H1 (cell line): ENCODE results near the gene GPC3. TPM values are rescaled to one million over a fixed set of nuclear protein-coding genes. Genes with fewer than 3 reads are reported as not detected.

Source experiments
- RFX5 ChIP-seq: IDR thresholded peaks from 2 replicates; pipeline ENCODE4 v1.6.1; 2011; ENCODE audit warnings: low read depth, low read length, improper control_type of control experiment, borderline replicate concordance
- SIN3A ChIP-seq, 2 experiments: IDR thresholded peaks in 1 of 2; conservative IDR thresholded peaks in 1 of 2; 2 replicates each; pipeline ENCODE4 v1.6.1; 2011 to 2012; ENCODE audit warnings: low read length in 2 of 2, improper control_type of control experiment in 1 of 2, low read depth in 1 of 2, mild to moderate bottlenecking in 1 of 2
- SP4 ChIP-seq: IDR thresholded peaks from 2 replicates; pipeline ENCODE4 v1.6.1; 2012; ENCODE audit warnings: low read length, inconsistent platforms
- SRF ChIP-seq: IDR thresholded peaks from 2 replicates; pipeline ENCODE4 v1.6.1; 2011; ENCODE audit warnings: mild to moderate bottlenecking, low read depth, low read length, moderate library complexity
- polyA plus RNA-seq, 7 experiments: library from polyadenylated mRNA; depleted of rRNA in 3 of 7; stranded (reverse) in 5 of 7; unstranded in 2 of 7; fragments of >200 nt in 5 of 7; fragments of 200-250 nt in 2 of 7; gene quantifications; 1 replicate in 5 of 7; 2 replicates in 1 of 7; 4 replicates in 1 of 7; pipeline versions ENCODE4 v1.2.1 to v1.2.3, GENCODE V29; 2011 to 2013; ENCODE audit warnings: missing spikeins in 2 of 7, mixed read lengths in 2 of 7
- total RNA-seq: library from RNA; stranded (reverse); fragmentation: NEBNext Ultra II Directional; extraction: Animal tissue kit (Norgen Biotek cat#: 25700); gene quantifications from 2 replicates; pipeline ENCODE4 v1.2.1, GENCODE V29; 2021
- TF ChIP-seq, protein P1 (sequence below): fragments of 300-600 bp; sonication (generic); IDR thresholded peaks from 2 replicates; pipeline ENCODE4 v1.7.1; 2012; ENCODE audit warnings: low read length, moderate library complexity, mild to moderate bottlenecking, inconsistent platforms; ENCODE audit not compliant: insufficient replicate concordance

Gene GPC3
- total and polyA plus RNA-seq, 2 of the 8 experiments (the other 6 are each of a cell fraction or from before 2014, with no cell fraction given), result 64.8 to 71.9 TPM

DNA sequence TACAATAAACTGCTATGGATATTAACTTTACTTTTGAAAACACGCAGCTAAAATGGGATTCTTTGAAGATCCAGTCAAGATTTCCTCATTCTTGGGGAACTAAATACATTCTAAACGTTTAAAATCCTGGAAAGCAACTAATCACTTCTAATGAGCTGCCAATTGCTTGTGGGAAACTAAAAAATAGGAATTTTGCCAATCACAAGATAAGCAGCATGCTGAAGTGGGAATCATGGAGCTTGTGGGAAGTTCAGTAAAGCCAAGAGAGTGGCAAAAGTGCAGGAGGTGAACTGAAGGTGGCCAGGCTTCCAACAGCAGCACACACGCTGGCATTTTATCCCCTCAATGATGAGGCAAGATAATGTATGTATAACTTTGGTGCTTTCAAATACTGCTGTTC lies 133.0 kb downstream of the GPC3 start (continued):
- no peak for TF ChIP-seq SIN3A (conservative IDR thresholded peaks at IDR 0.05 in 1 of 2, IDR thresholded peaks at IDR 0.05 in 1 of 2; ENCODE audit: low read depth in 1 of 2, low read length in 2 of 2)
- TF ChIP-seq SP4, result no peak
- TF ChIP-seq RFX5, result no peak
- TF ChIP-seq, protein P1, sequence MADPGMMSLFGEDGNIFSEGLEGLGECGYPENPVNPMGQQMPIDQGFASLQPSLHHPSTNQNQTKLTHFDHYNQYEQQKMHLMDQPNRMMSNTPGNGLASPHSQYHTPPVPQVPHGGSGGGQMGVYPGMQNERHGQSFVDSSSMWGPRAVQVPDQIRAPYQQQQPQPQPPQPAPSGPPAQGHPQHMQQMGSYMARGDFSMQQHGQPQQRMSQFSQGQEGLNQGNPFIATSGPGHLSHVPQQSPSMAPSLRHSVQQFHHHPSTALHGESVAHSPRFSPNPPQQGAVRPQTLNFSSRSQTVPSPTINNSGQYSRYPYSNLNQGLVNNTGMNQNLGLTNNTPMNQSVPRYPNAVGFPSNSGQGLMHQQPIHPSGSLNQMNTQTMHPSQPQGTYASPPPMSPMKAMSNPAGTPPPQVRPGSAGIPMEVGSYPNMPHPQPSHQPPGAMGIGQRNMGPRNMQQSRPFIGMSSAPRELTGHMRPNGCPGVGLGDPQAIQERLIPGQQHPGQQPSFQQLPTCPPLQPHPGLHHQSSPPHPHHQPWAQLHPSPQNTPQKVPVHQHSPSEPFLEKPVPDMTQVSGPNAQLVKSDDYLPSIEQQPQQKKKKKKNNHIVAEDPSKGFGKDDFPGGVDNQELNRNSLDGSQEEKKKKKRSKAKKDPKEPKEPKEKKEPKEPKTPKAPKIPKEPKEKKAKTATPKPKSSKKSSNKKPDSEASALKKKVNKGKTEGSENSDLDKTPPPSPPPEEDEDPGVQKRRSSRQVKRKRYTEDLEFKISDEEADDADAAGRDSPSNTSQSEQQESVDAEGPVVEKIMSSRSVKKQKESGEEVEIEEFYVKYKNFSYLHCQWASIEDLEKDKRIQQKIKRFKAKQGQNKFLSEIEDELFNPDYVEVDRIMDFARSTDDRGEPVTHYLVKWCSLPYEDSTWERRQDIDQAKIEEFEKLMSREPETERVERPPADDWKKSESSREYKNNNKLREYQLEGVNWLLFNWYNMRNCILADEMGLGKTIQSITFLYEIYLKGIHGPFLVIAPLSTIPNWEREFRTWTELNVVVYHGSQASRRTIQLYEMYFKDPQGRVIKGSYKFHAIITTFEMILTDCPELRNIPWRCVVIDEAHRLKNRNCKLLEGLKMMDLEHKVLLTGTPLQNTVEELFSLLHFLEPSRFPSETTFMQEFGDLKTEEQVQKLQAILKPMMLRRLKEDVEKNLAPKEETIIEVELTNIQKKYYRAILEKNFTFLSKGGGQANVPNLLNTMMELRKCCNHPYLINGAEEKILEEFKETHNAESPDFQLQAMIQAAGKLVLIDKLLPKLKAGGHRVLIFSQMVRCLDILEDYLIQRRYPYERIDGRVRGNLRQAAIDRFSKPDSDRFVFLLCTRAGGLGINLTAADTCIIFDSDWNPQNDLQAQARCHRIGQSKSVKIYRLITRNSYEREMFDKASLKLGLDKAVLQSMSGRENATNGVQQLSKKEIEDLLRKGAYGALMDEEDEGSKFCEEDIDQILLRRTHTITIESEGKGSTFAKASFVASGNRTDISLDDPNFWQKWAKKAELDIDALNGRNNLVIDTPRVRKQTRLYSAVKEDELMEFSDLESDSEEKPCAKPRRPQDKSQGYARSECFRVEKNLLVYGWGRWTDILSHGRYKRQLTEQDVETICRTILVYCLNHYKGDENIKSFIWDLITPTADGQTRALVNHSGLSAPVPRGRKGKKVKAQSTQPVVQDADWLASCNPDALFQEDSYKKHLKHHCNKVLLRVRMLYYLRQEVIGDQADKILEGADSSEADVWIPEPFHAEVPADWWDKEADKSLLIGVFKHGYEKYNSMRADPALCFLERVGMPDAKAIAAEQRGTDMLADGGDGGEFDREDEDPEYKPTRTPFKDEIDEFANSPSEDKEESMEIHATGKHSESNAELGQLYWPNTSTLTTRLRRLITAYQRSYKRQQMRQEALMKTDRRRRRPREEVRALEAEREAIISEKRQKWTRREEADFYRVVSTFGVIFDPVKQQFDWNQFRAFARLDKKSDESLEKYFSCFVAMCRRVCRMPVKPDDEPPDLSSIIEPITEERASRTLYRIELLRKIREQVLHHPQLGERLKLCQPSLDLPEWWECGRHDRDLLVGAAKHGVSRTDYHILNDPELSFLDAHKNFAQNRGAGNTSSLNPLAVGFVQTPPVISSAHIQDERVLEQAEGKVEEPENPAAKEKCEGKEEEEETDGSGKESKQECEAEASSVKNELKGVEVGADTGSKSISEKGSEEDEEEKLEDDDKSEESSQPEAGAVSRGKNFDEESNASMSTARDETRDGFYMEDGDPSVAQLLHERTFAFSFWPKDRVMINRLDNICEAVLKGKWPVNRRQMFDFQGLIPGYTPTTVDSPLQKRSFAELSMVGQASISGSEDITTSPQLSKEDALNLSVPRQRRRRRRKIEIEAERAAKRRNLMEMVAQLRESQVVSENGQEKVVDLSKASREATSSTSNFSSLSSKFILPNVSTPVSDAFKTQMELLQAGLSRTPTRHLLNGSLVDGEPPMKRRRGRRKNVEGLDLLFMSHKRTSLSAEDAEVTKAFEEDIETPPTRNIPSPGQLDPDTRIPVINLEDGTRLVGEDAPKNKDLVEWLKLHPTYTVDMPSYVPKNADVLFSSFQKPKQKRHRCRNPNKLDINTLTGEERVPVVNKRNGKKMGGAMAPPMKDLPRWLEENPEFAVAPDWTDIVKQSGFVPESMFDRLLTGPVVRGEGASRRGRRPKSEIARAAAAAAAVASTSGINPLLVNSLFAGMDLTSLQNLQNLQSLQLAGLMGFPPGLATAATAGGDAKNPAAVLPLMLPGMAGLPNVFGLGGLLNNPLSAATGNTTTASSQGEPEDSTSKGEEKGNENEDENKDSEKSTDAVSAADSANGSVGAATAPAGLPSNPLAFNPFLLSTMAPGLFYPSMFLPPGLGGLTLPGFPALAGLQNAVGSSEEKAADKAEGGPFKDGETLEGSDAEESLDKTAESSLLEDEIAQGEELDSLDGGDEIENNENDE, result no peak
- TF ChIP-seq SRF, result no peak
